GM19351 (cell line): ENCODE data around the gene CKS1B.
A peak's percentile ranks its signal among the peaks of the same experiment; 100 is the strongest.

Experiments
- ATAC-seq: cut with Tn5 transposase; IDR thresholded peaks from one replicate; pipeline ENCODE4 v1.9.1; 2021; ENCODE audit warnings: mild to moderate bottlenecking, moderate library complexity; ENCODE audit not compliant: unreplicated experiment

CKS1B gene

DNA sequence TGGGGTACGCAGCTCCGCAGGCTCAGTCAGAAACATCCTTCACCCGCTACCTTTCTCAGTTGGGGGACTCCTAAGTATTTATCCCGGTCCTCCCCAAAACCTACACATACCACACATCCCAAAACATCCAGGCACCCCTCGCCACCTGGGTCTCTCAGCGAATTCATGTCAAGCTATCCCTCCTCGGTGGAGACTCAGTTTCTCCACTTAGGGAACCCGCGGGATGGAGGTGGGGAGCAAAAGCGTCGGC lies 26.9 kb downstream of the CKS1B start:
- ATAC-seq: no peak

DNA sequence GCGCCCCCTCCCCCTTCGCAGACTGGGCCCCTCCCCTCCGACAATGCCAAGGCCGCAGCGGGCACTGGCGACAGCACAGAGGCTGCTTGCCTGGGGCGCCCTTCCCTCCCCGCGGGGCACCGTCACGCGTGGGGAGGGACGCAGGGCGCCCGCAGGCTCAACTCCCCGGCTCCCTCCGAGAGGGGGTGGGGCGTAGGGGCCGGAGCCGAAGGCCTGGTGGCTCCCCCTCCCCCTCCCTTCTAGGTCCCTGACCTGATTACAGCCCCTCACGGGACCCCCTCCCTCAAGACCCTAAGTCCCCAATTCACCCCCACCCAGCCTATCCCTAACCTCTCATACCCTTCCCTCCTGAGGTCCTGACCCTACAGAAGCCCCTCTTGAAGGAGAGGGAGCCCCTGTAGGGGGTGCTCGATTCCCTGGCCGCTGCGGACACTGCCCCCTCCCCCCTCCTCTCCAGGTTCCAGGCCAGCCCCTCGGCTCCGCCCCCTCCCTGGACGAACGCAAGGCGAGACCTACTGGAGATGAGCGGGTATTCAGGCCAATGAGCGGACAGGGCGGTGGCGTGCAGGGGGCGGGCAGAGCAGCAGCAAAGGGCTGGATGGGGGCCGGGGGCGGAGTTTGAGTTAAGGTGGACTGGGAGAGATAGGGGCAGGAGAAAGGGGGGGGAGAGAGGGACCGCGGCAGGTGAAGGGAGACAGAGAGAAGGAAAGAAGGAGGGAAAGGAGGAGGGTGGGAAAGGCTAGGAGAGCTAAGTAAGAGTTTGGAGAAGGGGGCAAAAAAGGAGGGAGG lies 27.4 kb downstream of the CKS1B start:
- peak; percentile 49 for ATAC-seq

DNA sequence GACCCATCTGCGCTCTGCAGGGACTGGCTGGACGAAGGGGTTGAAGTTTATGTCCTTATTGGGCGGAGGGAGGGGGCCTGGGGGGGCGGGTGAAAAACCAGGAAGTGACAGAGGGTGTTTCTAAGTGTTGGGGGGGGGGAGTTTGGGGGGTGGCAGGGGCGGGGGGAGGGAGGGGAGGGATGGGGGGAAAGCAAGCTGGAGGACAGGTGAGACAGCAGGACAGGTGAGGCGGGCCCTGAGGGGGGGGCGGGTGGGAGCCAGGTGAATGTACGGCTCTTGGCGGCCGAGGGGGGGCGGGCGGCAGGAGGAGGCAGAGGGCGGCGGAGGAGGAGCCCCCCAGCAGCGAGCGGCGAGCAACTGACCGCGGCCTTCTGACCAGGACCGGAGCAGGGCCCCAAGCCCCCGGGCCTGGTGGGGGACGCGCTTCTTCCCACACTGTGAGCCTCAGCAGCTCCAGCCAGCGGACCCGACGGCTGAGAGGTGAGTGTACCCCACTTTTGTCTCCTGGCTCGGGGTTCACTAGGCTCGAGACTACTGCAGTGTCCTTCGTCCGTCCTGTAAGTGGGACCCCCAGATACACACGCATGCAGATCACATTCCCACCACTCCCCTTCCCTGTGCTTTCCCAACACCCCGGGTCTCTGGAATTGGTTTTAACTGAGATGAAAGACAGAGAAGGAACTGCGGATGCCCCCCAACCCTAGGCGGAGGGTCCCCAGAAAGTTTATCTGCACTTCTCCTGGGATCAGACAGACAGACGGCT lies 28.2 kb downstream of the CKS1B start, which contains the start of gene ZBTB7B:
ZBTB7B (plus strand) TSS at position 339 of the 763 bp plus-strand sequence. CDS start 11,859 bp downstream, outside the sequence.
- ATAC-seq: no peak

DNA sequence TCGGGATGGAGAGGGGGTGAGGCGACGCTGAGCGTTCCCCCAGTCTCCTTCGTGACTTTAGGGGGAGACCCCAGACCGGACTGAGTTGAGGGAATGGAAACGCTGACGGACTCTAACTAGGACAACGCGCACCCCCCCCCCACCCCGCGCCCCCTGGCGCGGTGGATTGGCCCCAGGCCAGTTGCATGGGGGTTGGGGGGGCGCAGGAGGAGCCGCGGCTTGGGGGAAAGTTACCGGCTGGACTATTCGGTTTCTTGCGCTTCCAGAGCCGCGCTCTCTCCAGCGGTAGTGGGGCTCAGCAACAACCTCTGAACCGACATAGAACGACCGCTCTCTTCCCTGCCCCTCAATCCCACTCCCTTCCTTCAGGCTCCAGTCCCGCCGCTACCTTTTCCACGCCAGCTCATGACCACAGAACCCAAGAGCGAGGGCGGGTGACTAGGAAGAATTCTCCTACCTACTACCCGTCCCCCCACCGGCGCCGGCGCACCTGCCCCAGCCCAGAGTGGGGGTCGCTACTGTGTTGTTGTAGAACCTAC lies 28.8 kb downstream of the CKS1B start:
- ATAC-seq: no peak

DNA sequence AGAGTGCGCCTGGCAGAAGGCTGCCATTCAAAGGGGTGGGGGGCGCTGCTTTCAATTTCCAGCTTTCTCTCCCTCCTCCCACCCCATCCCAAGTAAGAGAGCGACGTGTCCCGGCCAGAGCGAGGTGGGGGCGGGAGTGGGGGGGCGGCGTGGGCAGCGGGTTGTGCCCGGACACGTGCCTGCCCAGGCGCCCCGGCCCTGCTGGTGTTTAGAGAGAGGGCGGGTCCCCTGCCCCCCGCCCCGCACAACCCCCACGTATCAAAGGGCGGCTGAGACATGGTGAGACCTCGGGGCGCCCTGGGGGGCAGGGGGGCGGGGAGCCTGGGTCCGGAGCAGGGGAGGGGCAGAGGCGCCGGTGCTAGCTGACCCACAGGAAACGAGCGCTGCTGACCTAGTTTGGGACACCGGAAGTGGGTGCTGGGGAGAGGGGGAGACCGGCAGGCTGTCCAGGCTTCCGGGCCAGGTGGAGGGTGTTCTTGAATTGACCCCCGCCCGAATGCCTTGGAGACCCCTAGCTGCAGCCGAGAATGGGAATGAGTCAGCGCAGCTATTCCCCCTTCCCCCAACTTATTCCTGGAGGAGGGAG lies 29.4 kb downstream of the CKS1B start:
- no peak for ATAC-seq

DNA sequence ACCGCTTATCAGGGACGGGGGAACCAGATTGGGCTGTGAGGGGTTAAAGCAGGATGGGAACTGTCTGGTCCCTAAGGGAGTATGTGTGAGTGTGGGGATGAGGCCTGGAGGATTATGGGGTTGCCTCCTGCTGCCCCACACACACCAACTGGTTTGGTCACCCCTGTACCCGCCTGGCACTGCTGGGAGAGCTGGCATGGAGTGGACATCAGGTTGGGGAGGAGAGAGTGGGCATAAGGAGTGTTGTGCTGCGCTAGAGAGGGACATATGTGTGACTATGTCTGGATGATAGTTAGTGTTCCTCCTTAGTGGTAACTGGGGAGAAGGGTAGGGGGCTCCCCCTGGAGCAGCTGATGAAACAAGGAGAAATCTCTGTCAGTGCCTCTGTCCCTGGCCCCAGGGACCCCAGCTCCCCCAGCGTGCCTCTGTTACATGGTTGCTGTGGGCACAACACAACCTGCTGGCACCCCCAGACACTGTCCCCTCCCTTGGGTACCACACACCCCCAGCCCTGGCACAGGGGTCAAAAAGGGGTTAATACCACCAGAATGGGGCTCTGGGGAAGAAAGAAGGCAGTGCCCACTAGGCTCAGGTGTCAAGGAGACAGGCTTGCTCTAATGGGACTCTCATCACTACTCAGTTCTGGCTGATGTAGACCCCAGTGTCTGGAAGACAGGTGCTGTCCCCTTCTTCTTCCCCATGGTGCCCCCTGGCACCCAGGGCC lies 30.0 kb downstream of the CKS1B start:
- ATAC-seq: no peak

DNA sequence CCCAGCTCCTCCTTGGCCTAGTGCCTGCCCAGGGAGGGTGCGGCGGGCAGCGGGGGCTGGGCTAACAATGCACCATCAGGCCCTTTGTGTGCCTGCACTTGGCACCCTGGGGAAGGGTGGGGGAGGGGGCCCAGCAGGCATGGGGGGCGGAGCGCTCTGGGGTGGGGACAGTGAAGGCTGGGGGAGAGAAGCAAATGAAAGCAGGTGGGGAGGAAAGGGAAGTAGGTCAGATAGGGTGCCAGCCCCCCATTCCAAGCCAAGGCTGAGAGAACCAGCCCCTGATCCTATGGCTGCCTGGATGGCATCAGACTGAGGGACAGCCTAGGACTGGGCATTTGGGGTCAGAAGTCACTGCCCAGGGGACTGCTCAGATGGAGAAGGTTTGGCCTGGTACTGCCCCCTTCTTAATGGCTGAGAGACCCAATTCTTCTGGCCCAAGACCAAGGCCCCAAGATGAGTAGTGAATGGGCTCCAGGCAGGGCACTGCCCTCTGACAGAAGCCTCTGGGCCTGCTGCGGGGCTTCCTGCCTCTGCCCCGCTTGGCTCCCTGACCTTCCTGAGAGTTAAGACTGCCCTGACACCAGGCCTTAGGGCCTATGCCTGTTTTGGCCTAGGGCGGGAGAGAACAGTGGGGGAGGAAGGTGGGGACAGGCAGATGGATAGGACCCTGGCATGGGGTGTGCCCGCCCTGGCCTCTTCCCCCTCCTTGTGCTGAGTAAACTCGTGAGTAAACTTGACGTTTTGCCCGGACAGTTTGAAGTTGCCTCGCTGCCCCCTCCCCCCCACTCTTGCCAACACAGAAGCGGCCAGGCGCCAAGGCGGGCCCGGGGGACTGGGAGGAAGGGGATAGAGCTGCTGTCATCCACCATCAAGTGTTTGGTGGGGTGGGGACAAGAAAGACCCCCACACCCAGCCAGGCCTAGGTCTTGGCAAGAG lies 30.9 kb downstream of the CKS1B start:
- no peak for ATAC-seq

DNA sequence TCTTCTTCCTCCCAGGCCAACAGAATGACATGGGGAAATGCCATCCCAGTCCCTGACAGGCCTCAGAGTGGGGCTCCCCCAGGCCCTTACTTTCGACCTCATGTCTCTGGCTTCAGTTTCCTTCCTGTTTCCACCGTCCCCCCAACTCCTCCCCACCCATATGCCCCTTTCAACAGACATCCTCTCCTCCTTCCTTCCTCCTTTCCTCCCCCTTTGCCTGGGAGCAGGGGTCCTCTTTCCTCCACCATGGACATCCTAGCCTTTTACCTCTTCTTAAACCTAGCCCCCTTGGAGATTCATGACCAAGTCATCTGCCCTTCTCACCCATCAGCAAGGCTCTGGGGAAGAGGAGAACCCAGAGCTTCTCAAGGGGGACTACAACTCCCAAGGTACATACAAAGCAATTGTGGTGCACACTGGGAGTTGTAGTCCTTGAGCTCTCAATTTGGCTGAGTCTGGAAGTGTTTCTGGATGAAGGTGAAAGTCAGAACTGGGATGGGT lies 32.2 kb downstream of the CKS1B start:
- ATAC-seq: no peak

DNA sequence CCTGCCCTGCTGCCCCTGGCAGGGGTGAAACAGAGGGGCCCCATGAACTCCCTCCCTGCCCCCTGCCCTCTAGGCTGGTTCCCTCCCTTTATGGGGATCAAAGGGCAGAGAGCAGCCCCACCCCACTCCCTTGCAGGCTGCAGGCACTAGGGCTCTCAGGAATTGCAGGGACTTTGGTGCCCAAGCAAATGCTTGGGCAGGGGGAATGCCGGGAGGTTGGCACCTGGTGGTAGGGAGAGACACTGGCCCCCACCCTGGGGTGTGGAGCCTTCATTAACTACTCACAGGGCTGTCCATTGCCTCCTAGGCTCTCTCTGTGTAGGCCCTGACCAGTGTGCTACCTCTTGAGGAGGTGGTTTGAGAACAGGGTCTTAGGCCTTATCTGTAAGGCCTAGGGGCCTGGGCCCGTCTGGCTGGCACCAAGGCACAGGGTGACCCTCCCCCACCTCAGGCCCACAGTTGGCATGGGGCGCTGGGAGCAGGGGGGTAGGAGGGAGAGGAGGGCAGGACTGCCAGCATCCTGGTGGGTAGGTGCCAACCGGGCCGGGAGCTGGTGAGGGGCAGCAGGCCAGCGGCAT lies 32.9 kb downstream of the CKS1B start:
- no peak for ATAC-seq

DNA sequence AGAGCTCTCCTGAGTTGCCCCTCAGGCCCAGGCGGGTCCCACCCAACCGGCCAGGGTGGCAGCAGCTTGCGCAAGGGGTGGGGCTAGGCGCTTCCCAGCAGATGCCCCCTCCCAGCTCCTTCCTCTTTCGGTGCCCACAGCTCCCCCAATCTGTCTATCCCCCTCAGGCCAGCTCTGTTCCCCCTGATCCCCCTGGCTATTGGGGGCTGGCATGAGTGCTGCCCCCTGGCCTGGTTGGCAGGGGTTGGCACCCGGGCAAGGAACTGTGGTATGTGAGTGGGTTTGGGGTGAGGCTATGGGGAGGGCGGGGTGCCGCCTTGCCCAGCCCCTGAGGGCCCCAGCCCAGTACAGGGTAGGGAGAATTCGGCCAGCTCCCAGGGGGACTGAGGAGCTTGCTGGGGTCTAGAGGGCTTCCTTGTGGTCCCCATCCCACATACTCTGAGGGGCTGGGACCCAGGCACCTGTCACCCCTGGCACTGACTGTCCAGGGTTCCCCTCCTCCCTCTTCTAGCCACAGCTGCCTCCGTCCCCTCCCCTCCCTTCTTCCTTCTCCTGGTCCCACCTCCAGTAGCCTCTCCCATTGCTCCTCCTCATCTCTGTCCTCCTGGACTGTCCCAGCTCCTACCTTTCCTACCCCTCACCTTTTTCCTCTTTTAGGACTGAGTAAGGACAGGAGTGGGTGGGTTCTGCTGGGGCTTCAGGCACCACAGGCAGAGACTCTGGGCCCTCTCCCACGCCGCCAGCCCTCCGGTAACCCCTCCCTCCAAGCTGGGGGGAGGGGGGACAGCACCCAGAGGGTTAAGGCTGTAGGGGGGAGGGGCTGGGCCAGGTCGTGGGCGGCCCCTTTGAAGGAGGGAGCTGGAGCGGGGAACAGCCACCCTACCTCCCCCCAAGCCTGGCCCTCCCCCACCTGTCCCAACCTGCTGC lies 33.8 kb downstream of the CKS1B start:
- no peak for ATAC-seq

DNA sequence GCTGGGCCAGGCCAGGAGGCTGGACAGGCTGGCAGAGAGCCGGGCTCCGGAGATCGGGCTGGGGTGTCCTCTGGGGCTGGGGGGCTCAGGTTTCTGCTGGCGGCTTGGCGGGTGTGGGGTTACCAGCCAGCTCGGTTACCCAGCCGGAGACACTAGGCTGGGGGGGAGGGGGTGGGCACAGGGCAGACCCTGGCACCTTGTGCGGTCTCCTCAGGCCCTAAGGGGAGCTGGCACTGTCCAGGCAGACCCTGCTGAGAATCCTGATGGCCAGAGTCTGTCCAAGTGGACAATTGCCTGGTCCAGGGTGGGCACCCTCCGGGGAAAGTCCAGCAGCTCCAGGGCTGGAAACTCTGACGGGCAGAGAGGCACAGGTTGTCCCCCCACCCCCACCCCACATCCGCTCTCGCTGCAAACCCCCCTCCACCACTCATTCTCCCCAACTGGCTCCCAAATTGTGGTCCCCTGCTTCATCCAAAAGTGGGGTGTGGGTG lies 34.8 kb downstream of the CKS1B start:
- ATAC-seq: no peak

DNA sequence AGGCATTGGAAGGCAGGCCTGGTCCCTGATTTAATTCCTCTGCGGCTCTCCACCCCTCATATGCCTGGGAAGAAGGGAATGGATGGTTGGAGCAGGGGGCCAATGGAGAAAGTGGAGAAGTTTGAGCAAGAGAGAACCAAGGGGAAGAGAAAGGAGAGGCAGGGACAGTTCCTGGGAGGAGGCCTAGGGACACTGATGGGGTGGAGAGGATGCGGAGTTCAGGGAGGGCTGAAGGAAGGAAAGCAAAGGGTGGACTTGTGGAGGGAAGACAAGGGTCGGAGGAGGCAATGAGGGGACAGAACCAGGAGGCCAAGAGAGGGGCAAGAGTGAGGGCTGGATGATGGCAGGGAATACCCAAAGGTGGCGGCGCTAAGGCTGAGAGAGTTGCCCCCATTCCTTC lies 35.3 kb downstream of the CKS1B start:
- ATAC-seq: no peak

DNA sequence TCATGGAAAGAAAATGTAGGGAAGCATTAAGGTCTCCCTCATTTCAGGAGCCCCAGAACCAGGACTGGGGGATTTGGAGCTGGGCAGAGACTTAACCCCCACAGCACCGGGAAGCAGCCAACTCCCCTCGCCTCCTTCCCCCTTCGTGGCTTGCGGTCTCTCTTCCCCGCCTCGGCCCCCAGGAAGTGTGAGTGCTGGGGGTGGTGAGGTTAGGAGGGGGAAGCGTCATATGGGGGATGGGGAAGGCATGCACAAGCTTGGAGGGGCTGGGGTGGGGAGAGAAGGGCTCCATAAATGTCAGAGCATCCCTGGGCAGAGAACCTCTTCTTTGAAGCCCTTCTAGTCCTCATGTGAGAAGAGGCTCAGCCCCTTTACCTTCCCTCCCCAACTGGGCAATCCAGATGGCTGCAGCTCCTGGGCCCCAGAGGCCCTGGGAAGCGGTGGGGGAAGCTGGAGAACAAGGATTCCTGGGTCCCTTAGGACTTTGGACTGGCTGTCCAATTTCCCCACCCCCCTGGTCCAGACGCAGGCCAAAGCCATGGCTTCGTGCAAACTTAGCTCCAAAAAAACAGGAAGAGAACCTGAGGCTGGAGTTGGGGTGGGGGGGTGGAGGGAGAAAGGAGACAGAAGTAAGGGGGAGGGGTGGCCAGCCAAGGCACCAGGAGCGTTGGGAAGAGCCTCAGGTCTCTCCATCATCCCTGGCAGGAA lies 35.9 kb downstream of the CKS1B start:
- ATAC-seq: no peak

DNA sequence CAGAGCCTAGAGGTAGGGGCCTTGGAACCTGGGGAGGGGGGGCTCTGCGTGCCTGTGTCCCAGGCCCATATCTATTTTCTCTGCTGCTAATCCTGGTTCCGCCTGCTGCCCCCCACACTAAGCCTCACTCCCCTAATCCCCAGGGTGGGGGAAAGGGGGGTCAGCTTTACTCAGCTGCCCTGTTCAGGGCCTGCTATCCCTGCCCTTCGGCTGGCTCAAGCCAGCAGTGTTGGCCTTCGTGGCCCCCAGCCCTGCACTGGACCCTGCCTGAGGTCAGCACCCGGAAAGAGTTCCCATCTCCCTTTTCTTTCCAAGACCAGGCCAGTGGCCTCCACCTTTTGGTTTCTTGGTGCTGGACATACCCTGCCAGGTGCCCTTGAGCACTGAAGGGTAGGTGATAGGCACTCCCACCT lies 36.5 kb downstream of the CKS1B start:
- no peak for ATAC-seq

DNA sequence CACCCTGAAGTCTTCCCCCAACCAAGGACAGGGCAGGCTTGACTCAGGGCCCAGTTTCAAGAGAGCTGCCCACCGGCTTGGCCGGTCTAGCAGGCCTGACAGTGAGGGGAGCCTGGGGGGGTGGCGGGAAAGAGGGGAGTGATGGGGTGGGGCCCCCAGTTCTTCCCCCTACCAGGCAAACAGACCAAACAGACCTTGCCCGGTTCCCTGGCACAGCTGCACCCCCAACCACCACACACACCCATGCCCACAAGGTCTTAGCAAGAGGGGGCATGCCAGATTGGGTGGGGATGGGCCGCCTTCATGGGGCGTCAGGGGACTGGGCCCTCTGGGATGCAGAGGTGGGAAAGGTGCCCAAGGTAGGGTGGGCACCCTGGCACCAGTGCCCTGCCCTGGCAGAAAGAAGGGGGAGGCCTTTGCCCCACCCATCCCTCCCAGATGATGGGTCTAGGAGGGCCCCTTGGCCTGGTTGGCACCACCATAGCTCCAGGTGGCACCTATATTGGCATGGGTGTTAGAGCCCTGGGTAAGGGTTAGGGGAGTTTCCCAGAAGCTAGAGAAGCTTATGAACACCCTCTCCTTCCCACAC lies 37.0 kb downstream of the CKS1B start:
- no peak for ATAC-seq

DNA sequence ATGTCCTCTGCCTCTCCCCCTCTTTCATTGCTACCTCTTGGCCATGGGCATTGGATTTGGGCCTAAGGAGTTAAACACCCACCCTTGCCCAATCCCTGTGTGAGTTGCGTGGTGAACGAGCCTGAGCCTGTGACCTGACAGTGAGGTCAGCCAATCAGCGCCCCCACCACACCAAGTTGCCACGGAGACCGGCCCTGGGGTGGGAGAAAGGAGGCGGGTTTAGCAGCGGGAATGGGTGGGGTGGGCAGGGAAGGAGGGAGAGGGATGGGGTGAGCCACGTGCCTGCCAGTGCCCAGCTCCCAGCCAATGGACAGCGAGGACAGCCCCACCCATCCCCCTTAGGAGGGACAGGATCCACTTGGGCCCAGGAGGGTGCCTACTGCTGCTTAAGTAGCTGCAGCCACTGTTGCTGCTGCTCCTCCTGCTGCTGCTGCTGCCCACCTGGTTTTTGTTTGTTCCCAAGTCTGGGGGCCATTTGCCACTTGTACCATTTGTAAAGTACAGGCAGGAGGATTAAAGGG lies 37.6 kb downstream of the CKS1B start:
- no peak for ATAC-seq
